Parathyroid adenoma (tissue), 2 donors: ENCODE results near the gene GPC6.

Experiments used
- H2AFZ ChIP-seq: fragments of 300-600 bp; sonication (generic); one replicate; pipeline ENCODE4 v1.7.0; 2017; ENCODE audit warnings: antibody characterized with exemption, mild to moderate bottlenecking
- H3K27ac ChIP-seq: fragments of 300-600 bp; sonication (generic); one replicate; pipeline ENCODE4 v1.7.0; 2017
- H3K27me3 ChIP-seq: fragments of 300-600 bp; sonication (generic); one replicate; pipeline ENCODE4 v1.7.0; 2017; ENCODE audit warnings: low read length; ENCODE audit not compliant: control insufficient read depth, insufficient read depth
- H3K36me3 ChIP-seq: fragments of 300-600 bp; sonication (generic); one replicate; pipeline ENCODE4 v1.7.0; 2017; ENCODE audit warnings: low read length; ENCODE audit not compliant: control insufficient read depth, insufficient read depth
- H3K4me1 ChIP-seq: fragments of 300-600 bp; sonication (generic); one replicate; pipeline ENCODE4 v1.7.0; 2017; ENCODE audit warnings: control low read depth
- H3K4me2 ChIP-seq: fragments of 300-600 bp; sonication (generic); one replicate; pipeline ENCODE4 v1.7.0; 2017; ENCODE audit warnings: low read length
- H3K4me3 ChIP-seq: fragments of 300-600 bp; sonication (generic); one replicate; pipeline ENCODE4 v1.7.0; 2017; ENCODE audit warnings: low read depth, low read length
- H3K79me2 ChIP-seq: fragments of 300-600 bp; sonication (generic); one replicate; pipeline ENCODE4 v1.7.0; 2017; ENCODE audit warnings: control low read depth
- H3K9ac ChIP-seq: fragments of 300-600 bp; sonication (generic); one replicate; pipeline ENCODE4 v1.7.0; 2017; ENCODE audit warnings: mild to moderate bottlenecking
- H3K9me3 ChIP-seq: fragments of 300-600 bp; sonication (generic); one replicate; pipeline ENCODE4 v1.7.0; 2017; ENCODE audit warnings: low read length; ENCODE audit not compliant: control insufficient read depth
- CTCF ChIP-seq: fragments of 300-600 bp; sonication (generic); IDR thresholded peaks from one replicate; pipeline ENCODE4 v1.7.0; 2017; ENCODE audit warnings: antibody characterized with exemption, mild to moderate bottlenecking
- donor health status: primary hyperparathyroidism.

Gene GPC6

DNA sequence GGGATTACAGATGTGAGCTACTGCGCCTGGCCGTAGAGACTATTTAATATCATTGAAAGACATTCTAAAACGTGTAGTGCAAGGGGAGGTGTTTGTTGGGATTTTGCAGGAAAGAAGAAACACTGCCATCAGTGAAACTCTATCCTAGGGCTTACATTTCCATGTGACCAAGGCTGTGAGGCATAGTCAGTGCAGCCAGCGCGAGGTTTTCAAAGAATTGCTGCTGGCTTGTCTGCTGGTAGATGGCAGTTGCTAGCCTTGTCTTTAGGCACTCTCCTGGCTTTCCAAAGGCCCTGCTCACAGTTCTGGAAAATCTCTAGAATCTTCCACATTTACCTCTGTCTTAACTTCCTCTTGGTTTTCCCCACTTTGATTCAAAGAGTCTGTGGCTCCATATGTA, 77.5 kb downstream of the GPC6 start:
- Histone ChIP-seq H2AFZ (no peak overlapping the region), H3K4me2 (no peak overlapping the region), H3K79me2 (no peaks in the 10 kb centered on the region), H3K27ac (no peak overlapping the region), H3K4me1 (no peaks in the 10 kb centered on the region), H3K9me3 (no peaks in the 10 kb centered on the region), H3K9ac (no peak overlapping the region), H3K27me3 (no peaks in the 10 kb centered on the region), H3K36me3 (no peaks in the 10 kb centered on the region), H3K4me3 (no peak overlapping the region)
- TF ChIP-seq CTCF = no peak

GRCh38 chr13:93304868-93305613, 78.4 kb downstream of the GPC6 start:
- H2AFZ ChIP-seq = no peak overlapping the region
- TF ChIP-seq CTCF = no peak
- no peaks in the 10 kb centered on the region for H3K9me3 ChIP-seq
- H3K27me3 ChIP-seq = no peaks in the 10 kb centered on the region
- no peaks in the 10 kb centered on the region for H3K4me1 ChIP-seq
- no peak overlapping the region for H3K9ac ChIP-seq
- H3K4me2 ChIP-seq = no peak overlapping the region
- no peak overlapping the region for H3K27ac ChIP-seq
- H3K36me3 ChIP-seq = no peaks in the 10 kb centered on the region
- H3K4me3 ChIP-seq = no peak overlapping the region
- no peaks in the 10 kb centered on the region for H3K79me2 ChIP-seq

DNA sequence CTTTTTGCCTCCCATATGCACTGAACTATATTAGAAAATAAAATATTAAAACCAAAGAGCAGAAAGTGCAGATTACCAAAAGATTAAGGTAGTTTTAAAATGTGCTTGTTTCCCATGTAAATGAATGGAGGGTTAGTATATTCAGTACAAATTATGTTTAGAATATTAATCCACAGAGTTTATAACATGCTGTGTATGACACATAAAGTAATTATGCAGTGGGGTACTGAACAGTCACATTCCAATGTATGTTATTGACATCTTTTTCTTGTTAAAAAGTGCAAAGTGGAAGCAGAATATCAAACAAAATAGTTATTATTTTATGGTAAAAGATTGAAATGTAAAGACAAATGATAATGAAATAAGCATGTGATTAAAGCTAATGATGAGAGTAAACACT, 79.3 kb downstream of the GPC6 start:
- Histone ChIP-seq H3K9me3 (no peaks in the 10 kb centered on the region), H3K4me2 (no peak overlapping the region), H3K9ac (no peak overlapping the region), H3K4me1 (no peaks in the 10 kb centered on the region), H3K4me3 (no peak overlapping the region), H3K27me3 (no peaks in the 10 kb centered on the region), H3K36me3 (no peaks in the 10 kb centered on the region), H3K79me2 (no peaks in the 10 kb centered on the region), H2AFZ (no peak overlapping the region), H3K27ac (no peak overlapping the region)
- no peak for TF ChIP-seq CTCF

- TF ChIP-seq CTCF = no peak
Measured at GRCh38 chr13:93307136-93307535, 80.5 kb downstream of the GPC6 start.

GRCh38 chr13:93307651-93308050, 81.0 kb downstream of the GPC6 start:
- Histone ChIP-seq H3K9ac (no peak overlapping the region), H3K27ac (no peak overlapping the region), H3K9me3 (no peaks in the 10 kb centered on the region), H2AFZ (no peak overlapping the region), H3K4me1 (no peaks in the 10 kb centered on the region), H3K27me3 (no peaks in the 10 kb centered on the region), H3K4me3 (no peak overlapping the region), H3K36me3 (no peaks in the 10 kb centered on the region), H3K79me2 (no peaks in the 10 kb centered on the region), H3K4me2 (no peak overlapping the region)
- TF ChIP-seq CTCF = no peak

More at GRCh38 chr13:93307136-93307535, 80.5 kb downstream of the GPC6 start:
- no peaks in the 10 kb centered on the region for H3K36me3 ChIP-seq
- no peak overlapping the region for H3K4me2 ChIP-seq
- H3K79me2 ChIP-seq = no peaks in the 10 kb centered on the region
- H3K4me1 ChIP-seq = no peaks in the 10 kb centered on the region
- H3K27ac ChIP-seq = no peak overlapping the region
- H3K9ac ChIP-seq = no peak overlapping the region
- H3K4me3 ChIP-seq = no peak overlapping the region
- H2AFZ ChIP-seq = no peak overlapping the region
- H3K27me3 ChIP-seq = no peaks in the 10 kb centered on the region
- H3K9me3 ChIP-seq = no peaks in the 10 kb centered on the region
